K562 (cell line): ENCODE measurements around the gene C15orf62. TPM values are rescaled to one million over a fixed set of nuclear protein-coding genes. Genes with fewer than 3 reads are reported as not detected.

ENCODE experiments used
- ATAC-seq: fragments of 200-7000 bp; cut with Tn5 transposase; 3 replicates; pipeline ENCODE4 v1.9.1; 2020; ENCODE audit warnings: moderate library complexity
- BruUV-seq: library from RNA; stranded (reverse); fragments of 400-500 nt; replicated peaks from 2 replicates; lab custom pipeline; 2021; lab: Mats Ljungman, UMichigan
- CTCF ChIA-PET: fragments of 300-600 bp; formaldehyde crosslinking; extraction: SDS; loops from one replicate; lab custom pipeline; 2021; ENCODE audit warnings: low intra/inter-chr PET ratio; lab: Yijun Ruan, JAX
- POLR2A ChIA-PET: fragments of 300-600, 350-650 bp; sonication (Branson Sonifier 250); formaldehyde crosslinking; extraction: SDS; loops from one replicate; lab custom pipeline; 2021; ENCODE audit warnings: antibody characterized with exemption, inconsistent platforms; lab: Yijun Ruan, JAX
- DNase-seq, 4 experiments: peaks; one replicate each; pipeline versions ENCODE4 v3.0.0 to v3.0.0-alpha.2; 2011 to 2018; ENCODE audit warnings: low spot score in 3 of 4, mixed read lengths in 3 of 4; ENCODE audit errors: extremely low read depth in 1 of 4
- FAIRE-seq: peaks from 2 replicates; lab custom pipeline; 2011; peaks lifted over from hg19 to GRCh38; lab: Jason Lieb, UNC
- H2AFZ ChIP-seq: 2 replicates; pipeline ENCODE4 v1.6.0; 2011; ENCODE audit warnings: low read depth, low read length, control low read depth, inconsistent platforms
- H3K27ac ChIP-seq: fragments of 200-600 bp; 3 replicates; pipeline ENCODE4 v1.8.0; 2011; ENCODE audit warnings: low read depth, mild to moderate bottlenecking, control low read depth, inconsistent platforms, low read length, moderate library complexity, mixed read lengths; ENCODE audit errors: extremely low read depth
- H3K27me3 ChIP-seq, 2 experiments: fragments of 300-600 bp in 1 of 2; 2 replicates in 1 of 2; 3 replicates in 1 of 2; pipeline versions ENCODE4 v1.6.0 to v1.8.0; 2011; ENCODE audit warnings: inconsistent platforms in 2 of 2, low read length in 2 of 2, mild to moderate bottlenecking in 1 of 2, mixed read lengths in 1 of 2, moderate library complexity in 1 of 2; ENCODE audit not compliant: control insufficient read depth in 2 of 2, insufficient read depth in 2 of 2
- H3K36me3 ChIP-seq: fragments of 300-600 bp; 3 replicates; pipeline ENCODE4 v1.8.0; 2011; ENCODE audit warnings: mild to moderate bottlenecking, low read length, inconsistent platforms; ENCODE audit not compliant: control insufficient read depth, insufficient read depth
- H3K4me1 ChIP-seq, 2 experiments: fragments of 200-600 bp in 1 of 2; replicated peaks in 1 of 2; 2 replicates in 1 of 2; 3 replicates in 1 of 2; pipeline versions ENCODE4 v1.5.1 to v1.8.0; 2011; ENCODE audit warnings: inconsistent platforms in 2 of 2, low read length in 2 of 2, mild to moderate bottlenecking in 1 of 2, mixed read lengths in 1 of 2, moderate library complexity in 1 of 2; ENCODE audit not compliant: control insufficient read depth in 2 of 2, insufficient read depth in 2 of 2
- H3K4me2 ChIP-seq: 2 replicates; pipeline ENCODE4 v1.6.1; 2011; ENCODE audit warnings: low read length, control low read depth, inconsistent platforms, mixed read lengths; ENCODE audit not compliant: insufficient read depth
- H3K4me3 ChIP-seq: fragments of 200-600 bp; sonication (generic), shearing (Covaris generic); 2 replicates; pipeline ENCODE4 v1.5.1; 2016; ENCODE audit warnings: control low read depth, inconsistent platforms
- H3K79me2 ChIP-seq: fragments of 200-600 bp; 3 replicates; pipeline ENCODE4 v1.8.0; 2011; ENCODE audit warnings: low read length, inconsistent platforms; ENCODE audit not compliant: control insufficient read depth, insufficient read depth
- H3K9ac ChIP-seq, 2 experiments: 2 replicates each; pipeline versions ENCODE4 v1.6.0 to v1.6.1; 2011; ENCODE audit warnings: low read depth in 2 of 2, low read length in 2 of 2, control low read depth in 1 of 2, inconsistent platforms in 1 of 2, mild to moderate bottlenecking in 1 of 2, mixed read lengths in 1 of 2; ENCODE audit not compliant: insufficient read depth in 1 of 2
- H3K9me1 ChIP-seq: one replicate; pipeline ENCODE4 v1.6.0; 2011; ENCODE audit warnings: inconsistent platforms, mild to moderate bottlenecking, low read length, moderate library complexity; ENCODE audit not compliant: control insufficient read depth, insufficient read depth
- H3K9me3 ChIP-seq: replicated peaks from 2 replicates; pipeline ENCODE4 v1.5.1; 2011; ENCODE audit warnings: low read depth, low read length, inconsistent platforms; ENCODE audit not compliant: control insufficient read depth, insufficient read depth
- H4K20me1 ChIP-seq: replicated peaks from 2 replicates; pipeline ENCODE4 v1.6.1; 2011; ENCODE audit warnings: low read length, inconsistent platforms, mixed read lengths; ENCODE audit not compliant: control insufficient read depth, insufficient read depth
- C11orf30 ChIP-seq: fragments of 450-650 bp; IDR thresholded peaks from 2 replicates; pipeline ENCODE4 v1.6.1; 2016; ENCODE audit warnings: low read depth, mild to moderate bottlenecking
- NR1H2 ChIP-seq: sonication (generic); formaldehyde crosslinking; IDR thresholded peaks from 2 replicates; pipeline ENCODE4 v1.4.0; 2020; ENCODE audit warnings: mild to moderate bottlenecking, missing genetic modification reagents
- RBM34 ChIP-seq: fragments of 200-400 bp; formaldehyde crosslinking; IDR thresholded peaks from 2 replicates; pipeline ENCODE4 v1.6.1; 2018; ENCODE audit warnings: low read length, borderline replicate concordance; ENCODE audit not compliant: insufficient read depth
- TOE1 ChIP-seq, 2 experiments: fragments of 450-650 bp in 1 of 2; sonication (generic) in 1 of 2; formaldehyde crosslinking in 1 of 2; IDR thresholded peaks; 2 replicates each; pipeline versions ENCODE4 v1.7.1 to v1.8.0; 2016 to 2022; ENCODE audit warnings: borderline replicate concordance in 2 of 2, mild to moderate bottlenecking in 2 of 2, antibody characterized with exemption in 1 of 2, inconsistent platforms in 1 of 2, low read depth in 1 of 2, missing genetic modification reagents in 1 of 2, moderate library complexity in 1 of 2
- ZNF121 ChIP-seq: sonication (generic); formaldehyde crosslinking; conservative IDR thresholded peaks from 2 replicates; pipeline ENCODE4 v1.8.0; 2022; ENCODE audit warnings: missing genetic modification reagents
- ZNF316 ChIP-seq: fragments of 450-650 bp; IDR thresholded peaks from 2 replicates; pipeline ENCODE4 v1.6.1; 2016
- WGBS: fragments of 100-300 bp; shearing (Covaris generic); methylation state at CpG from one replicate; pipeline ENCODE4 v1.1.6; 2016; ENCODE audit warnings: low coverage, mixed read lengths; ENCODE audit not compliant: insufficient coverage; ENCODE audit errors: missing lambda C conversion rate; 5-methylcytosine and 5-hydroxymethylcytosine counted together
- in situ Hi-C: fragments of 300-500 bp; cut with MboI; formaldehyde crosslinking; loops from 4 replicates; pipeline ENCODE4 v1.15.0; 2018; ENCODE audit warnings: inconsistent platforms, mixed read lengths
- intact Hi-C: fragments of 100-400 bp; cut with micrococcal nuclease; formaldehyde crosslinking; loops from 2 replicates; pipeline ENCODE4 v1.14.2; 2022
- polyA plus RNA-seq, 8 experiments: library from polyadenylated mRNA; depleted of rRNA in 4 of 8; stranded (reverse) in 5 of 8; unstranded in 3 of 8; fragments of >200 nt; fragmentation: Nextera tagmentation in 2 of 8; fragmentation: Illumina TruSeq in 1 of 8; extraction: Ambion mirVana in 2 of 8; extraction: Trizol in 1 of 8; gene quantifications; 2 replicates each; pipeline versions ENCODE4 v1.2.1 to v1.2.3, GENCODE V29; 2011 to 2014; ENCODE audit warnings: inconsistent platforms in 1 of 8, missing spikeins in 1 of 8
- total RNA-seq, 7 experiments: library from RNA; depleted of rRNA in 6 of 7; stranded (reverse); fragments of >200 nt in 6 of 7; fragmentation: Illumina TruSeq in 2 of 7; extraction: Trizol in 2 of 7; gene quantifications; 2 replicates each; pipeline versions ENCODE4 v1.2.1 to v1.2.3, GENCODE V29; 2011 to 2021; ENCODE audit warnings: low replicate concordance in 1 of 7
- TF ChIP-seq, protein P1 (sequence below), 2 experiments: fragments of 450-650 bp in 1 of 2; sonication (generic) in 1 of 2; formaldehyde crosslinking in 1 of 2; IDR thresholded peaks in 1 of 2; conservative IDR thresholded peaks in 1 of 2; 2 replicates each; pipeline versions ENCODE4 v1.6.1 to v1.8.1; 2016 to 2023; ENCODE audit warnings: mild to moderate bottlenecking in 2 of 2, moderate library complexity in 2 of 2, inconsistent platforms in 1 of 2, missing genetic modification reagents in 1 of 2

The C15orf62 gene
- total and polyA plus RNA-seq, 9 of the 15 experiments (the other 6 are each of a cell fraction or from before 2014, with no cell fraction given): 0.01 to 0.76 (median 0.30) TPM; not detected in 1

DNA sequence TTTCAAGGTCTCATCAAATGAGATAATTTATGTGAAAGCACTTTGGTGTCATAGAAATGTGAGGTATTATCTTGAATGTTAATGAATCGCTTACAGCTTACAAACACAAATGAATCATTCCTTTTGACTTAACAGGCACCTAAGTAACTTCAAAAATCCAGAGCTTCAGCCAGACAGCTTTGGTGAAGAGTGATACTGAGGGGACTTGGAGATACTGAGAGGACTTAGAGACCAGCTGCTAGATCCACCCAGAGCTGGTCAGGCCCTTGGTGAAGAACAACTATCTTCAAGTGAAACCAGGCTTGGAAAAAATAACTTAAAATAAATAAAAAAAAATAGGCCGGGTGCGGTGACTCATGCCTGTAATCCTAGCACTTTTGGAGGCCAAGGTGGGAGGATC is 20.9 kb downstream of the C15orf62 start:
- ChIA-PET POLR2A (no interaction called here), CTCF (no interaction called here)
- BruUV-seq: no TSS peak
- TF ChIP-seq TOE1 (IDR thresholded peaks at IDR 0.05; ENCODE audit: borderline replicate concordance) (no peak), TOE1 (CRISPR knock-in tag; IDR thresholded peaks at IDR 0.05; ENCODE audit: borderline replicate concordance, low read depth) (no peak)
- TF ChIP-seq, protein P1, sequence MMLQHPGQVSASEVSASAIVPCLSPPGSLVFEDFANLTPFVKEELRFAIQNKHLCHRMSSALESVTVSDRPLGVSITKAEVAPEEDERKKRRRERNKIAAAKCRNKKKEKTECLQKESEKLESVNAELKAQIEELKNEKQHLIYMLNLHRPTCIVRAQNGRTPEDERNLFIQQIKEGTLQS (IDR thresholded peaks at IDR 0.05): peak; percentile 46; the same call in 1 of the 2 replicates
- TF ChIP-seq, protein P1 (CRISPR knock-in tag; conservative IDR thresholded peaks at IDR 0.05): no peak
- Histone ChIP-seq H3K4me1 (peaks cover 8 to 11% of the 10 kb centered on the region in 2 experiments; a peak in 4 of 5 replicates), H3K79me2 (peaks cover 11% of the 10 kb centered on the region), H3K9ac (no peak overlapping the region), H3K27me3 (no peaks in the 10 kb centered on the region), H3K4me3 (no peak overlapping the region), H4K20me1 (no peaks in the 10 kb centered on the region), H3K36me3 (peaks cover 13% of the 10 kb centered on the region; the same call in 2 of the 3 replicates), H2AFZ (no peak overlapping the region), H3K4me2 (no peak overlapping the region), H3K9me1 (no peaks in the 10 kb centered on the region), H3K9me3 (no peaks in the 10 kb centered on the region), H3K27ac (peak overlapping the region; percentile 38; the same call in 1 of the 3 replicates)
- 52% methylated on average over 3 of the region's 3 CpGs for WGBS
- DNase-seq: no peak
- no peak for ATAC-seq
- in situ Hi-C loops (no loop called here), intact Hi-C loops (no loop called here)
- FAIRE-seq: no peak

DNA sequence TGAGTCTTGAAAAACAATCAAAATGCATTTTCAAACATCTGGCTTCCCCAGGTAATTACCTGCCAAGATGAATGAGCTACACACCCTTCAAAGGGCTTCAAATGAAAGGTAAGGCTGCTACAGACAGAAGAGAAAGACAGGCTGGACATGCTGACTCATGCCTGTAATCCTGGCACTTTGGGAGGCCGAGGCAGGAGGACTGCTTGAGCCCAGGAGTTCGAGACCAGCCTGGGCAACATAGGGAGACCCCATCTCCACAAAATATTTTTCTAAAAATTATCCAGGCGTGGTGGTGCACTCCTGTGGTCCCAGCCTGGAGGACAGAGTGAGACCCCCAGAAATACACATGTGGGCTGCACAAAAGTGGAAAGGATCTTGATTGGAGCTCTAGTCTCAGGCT is 22.6 kb downstream of the C15orf62 start:
- WGBS: 84% methylated on average over 3 of the region's 3 CpGs
- intact Hi-C loops: no loop called here
- H3K4me3 ChIP-seq: no peak overlapping the region
- TF ChIP-seq C11orf30: peak; percentile 37; the same call in 1 of the 2 replicates
- TF ChIP-seq NR1H2 (CRISPR knock-in tag): no peak
- TF ChIP-seq RBM34: no peak
- TF ChIP-seq ZNF316: peak; percentile 23; the same call in 1 of the 2 replicates
- peak; percentile 26; the same call in 1 of the 2 replicates for TF ChIP-seq ZNF121 (CRISPR knock-in tag)
- TF ChIP-seq, all 486 proteins: peak for 3
- no peaks in the 10 kb centered on the region for H3K9me1 ChIP-seq
- H3K9me3 ChIP-seq: no peaks in the 10 kb centered on the region
- peaks cover 8 to 11% of the 10 kb centered on the region in 2 experiments; a peak in 4 of 5 replicates for H3K4me1 ChIP-seq
- FAIRE-seq (no peak), DNase-seq (no peak), ATAC-seq (no peak)
- peaks cover 12% of the 10 kb centered on the region for H3K79me2 ChIP-seq
- no peak overlapping the region for H3K4me2 ChIP-seq
- no peaks in the 10 kb centered on the region for H3K27me3 ChIP-seq
- no peaks in the 10 kb centered on the region for H4K20me1 ChIP-seq
- ChIA-PET CTCF (no interaction called here), POLR2A (no interaction called here)
- BruUV-seq: no TSS peak
- in situ Hi-C loops: no loop called here
- H3K9ac ChIP-seq: no peak overlapping the region
- no peak overlapping the region for H2AFZ ChIP-seq
- H3K27ac ChIP-seq: no peak overlapping the region
- peaks cover 13% of the 10 kb centered on the region; the same call in 2 of the 3 replicates for H3K36me3 ChIP-seq
